Neural progenitor cell (in vitro differentiated cells): ENCODE results near the gene HSPA12A. TPM values are rescaled to one million over a fixed set of nuclear protein-coding genes. Genes with fewer than 3 reads are reported as not detected.

Experiments
- DNase-seq: peaks from one replicate; pipeline ENCODE4 v3.0.0-alpha.2; 2016; ENCODE audit warnings: low spot score
- H2AFZ ChIP-seq: fragments of 200-600 bp; sonication (generic); replicated peaks from 2 replicates; pipeline ENCODE4 v1.6.1; 2016; ENCODE audit warnings: antibody characterized with exemption
- H3F3A ChIP-seq: fragments of 200-600 bp; sonication (generic); 2 replicates; pipeline ENCODE4 v1.6.1; 2016; ENCODE audit warnings: antibody characterized with exemption, low read depth
- H3K27ac ChIP-seq: fragments of 200-600 bp; sonication (generic); 2 replicates; pipeline ENCODE4 v1.5.1; 2016; ENCODE audit warnings: mild to moderate bottlenecking
- H3K27me3 ChIP-seq: fragments of 200-600 bp; sonication (generic); 2 replicates; pipeline ENCODE4 v1.6.1; 2016; ENCODE audit warnings: mild to moderate bottlenecking, moderate library complexity
- H3K36me3 ChIP-seq: fragments of 200-600 bp; sonication (generic); 2 replicates; pipeline ENCODE4 v1.5.1; 2016
- H3K4me1 ChIP-seq: fragments of 200-600 bp; sonication (generic); 2 replicates; pipeline ENCODE4 v1.6.1; 2016; ENCODE audit warnings: mixed run types
- H3K4me2 ChIP-seq: fragments of 200-600 bp; sonication (generic); 2 replicates; pipeline ENCODE4 v1.6.1; 2016
- H3K4me3 ChIP-seq: fragments of 200-600 bp; sonication (generic); 2 replicates; pipeline ENCODE4 v1.5.1; 2016
- H3K79me2 ChIP-seq: fragments of 200-600 bp; sonication (generic); 2 replicates; pipeline ENCODE4 v1.6.1; 2016; ENCODE audit warnings: low read depth
- H3K9ac ChIP-seq: fragments of 200-600 bp; sonication (generic); 2 replicates; pipeline ENCODE4 v1.6.1; 2016
- H3K9me3 ChIP-seq: fragments of 200-600 bp; sonication (generic); 2 replicates; pipeline ENCODE4 v1.5.1; 2016; ENCODE audit warnings: low read depth
- H4K20me1 ChIP-seq: fragments of 200-600 bp; sonication (generic); 2 replicates; pipeline ENCODE4 v1.6.1; 2016; ENCODE audit warnings: low read depth
- H3K27ac Mint-ChIP-seq: 3 replicates; pipeline ENCODE4 v1.8.0; 2021; ENCODE audit warnings: mixed read lengths
- H3K27me3 Mint-ChIP-seq: 2 replicates; pipeline ENCODE4 v1.8.0; 2022; ENCODE audit warnings: low read depth, mild to moderate bottlenecking, inconsistent platforms, moderate library complexity, mixed read lengths; ENCODE audit not compliant: insufficient read depth
- H3K36me3 Mint-ChIP-seq: 3 replicates; pipeline ENCODE4 v1.8.0; 2021; ENCODE audit warnings: mixed read lengths
- H3K4me1 Mint-ChIP-seq: 3 replicates; pipeline ENCODE4 v1.8.0; 2021; ENCODE audit warnings: mixed read lengths
- H3K4me3 Mint-ChIP-seq: 3 replicates; pipeline ENCODE4 v1.8.0; 2021; ENCODE audit warnings: mild to moderate bottlenecking, moderate library complexity, mixed read lengths
- H3K9me3 Mint-ChIP-seq: 3 replicates; pipeline ENCODE4 v1.8.0; 2020; ENCODE audit warnings: mixed read lengths
- CTCF ChIP-seq: fragments of 200-600 bp; sonication (generic); IDR thresholded peaks from 2 replicates; pipeline ENCODE4 v1.5.1; 2017; ENCODE audit warnings: antibody characterized with exemption, mild to moderate bottlenecking
- EZH2 ChIP-seq: fragments of 200-600 bp; sonication (generic); IDR thresholded peaks from 2 replicates; pipeline ENCODE4 v1.6.1; 2017; ENCODE audit warnings: antibody characterized with exemption, mild to moderate bottlenecking, moderate library complexity
- EZH2phosphoT487 ChIP-seq: fragments of 200-600 bp; sonication (generic); IDR thresholded peaks from 2 replicates; pipeline ENCODE4 v1.6.1; 2017; ENCODE audit warnings: antibody characterized with exemption
- total RNA-seq: library from RNA; depleted of rRNA; stranded (reverse); fragments of >200 nt; gene quantifications from 2 replicates; pipeline ENCODE4 v1.2.3, GENCODE V29; 2015; ENCODE audit warnings: low replicate concordance

HSPA12A gene
- total RNA-seq, 1 donor from 2014 or later, result 5.6 TPM

- no peaks in the 10 kb centered on the region for H3K36me3 Mint-ChIP-seq
- H3K9me3 Mint-ChIP-seq, result peaks cover 2% of the 10 kb centered on the region
- no peak overlapping the region for H3K9ac ChIP-seq
- H3K4me2 ChIP-seq, result no peak overlapping the region
- peak overlapping the region; percentile 73 for H3K27ac Mint-ChIP-seq
- TF ChIP-seq EZH2phosphoT487 (no peak), CTCF (no peak), EZH2 (no peak)
- H3K27ac ChIP-seq, result no peak overlapping the region
- peaks cover 7% of the 10 kb centered on the region for H3K27me3 ChIP-seq
- H3K79me2 ChIP-seq, result no peaks in the 10 kb centered on the region
- no peak overlapping the region for H2AFZ ChIP-seq
- DNase-seq, result no peak
- peaks cover 25% of the 10 kb centered on the region for H3K4me1 Mint-ChIP-seq
- H3K36me3 ChIP-seq, result no peaks in the 10 kb centered on the region
- H3K27me3 Mint-ChIP-seq, result no peaks in the 10 kb centered on the region
- no peak overlapping the region for H3K4me3 Mint-ChIP-seq
- peaks cover 4% of the 10 kb centered on the region for H3F3A ChIP-seq
- peaks cover 22% of the 10 kb centered on the region for H3K4me1 ChIP-seq
- H3K4me3 ChIP-seq, result no peak overlapping the region
- no peaks in the 10 kb centered on the region for H3K9me3 ChIP-seq
- no peaks in the 10 kb centered on the region for H4K20me1 ChIP-seq
Observed at GRCh38 chr10:116699049-116699448, 43.3 kb downstream of the HSPA12A start.

GRCh38 chr10:116698364-116698763 is 44.0 kb downstream of the HSPA12A start:
- H4K20me1 ChIP-seq, result no peaks in the 10 kb centered on the region
- Mint-ChIP-seq H3K4me3 (no peak overlapping the region), H3K4me1 (peaks cover 28% of the 10 kb centered on the region), H3K27me3 (no peaks in the 10 kb centered on the region), H3K9me3 (peaks cover 2% of the 10 kb centered on the region), H3K36me3 (no peaks in the 10 kb centered on the region), H3K27ac (no peak overlapping the region)
- no peaks in the 10 kb centered on the region for H3K36me3 ChIP-seq
- H3K4me2 ChIP-seq, result no peak overlapping the region
- H3K4me3 ChIP-seq, result no peak overlapping the region
- H3K79me2 ChIP-seq, result no peaks in the 10 kb centered on the region
- TF ChIP-seq CTCF, result no peak
- TF ChIP-seq EZH2phosphoT487, result no peak
- no peak for TF ChIP-seq EZH2
- no peak for DNase-seq
- H3K4me1 ChIP-seq, result peaks cover 22% of the 10 kb centered on the region
- no peak overlapping the region for H3K9ac ChIP-seq
- no peak overlapping the region for H3K27ac ChIP-seq
- H3F3A ChIP-seq, result peaks cover 4% of the 10 kb centered on the region
- H2AFZ ChIP-seq, result no peak overlapping the region
- peaks cover 7% of the 10 kb centered on the region for H3K27me3 ChIP-seq
- H3K9me3 ChIP-seq, result no peaks in the 10 kb centered on the region

GRCh38 chr10:116697816-116698215 is 44.5 kb downstream of the HSPA12A start:
- no peak for DNase-seq
- no peaks in the 10 kb centered on the region for H4K20me1 ChIP-seq
- H3K4me3 Mint-ChIP-seq, result no peak overlapping the region
- H3K36me3 ChIP-seq, result no peaks in the 10 kb centered on the region
- H3F3A ChIP-seq, result peaks cover 4% of the 10 kb centered on the region
- H3K36me3 Mint-ChIP-seq, result no peaks in the 10 kb centered on the region
- H3K4me1 ChIP-seq, result peaks cover 22% of the 10 kb centered on the region
- H3K27me3 ChIP-seq, result peaks cover 12% of the 10 kb centered on the region
- H3K4me2 ChIP-seq, result no peak overlapping the region
- no peak overlapping the region for H2AFZ ChIP-seq
- H3K9ac ChIP-seq, result no peak overlapping the region
- no peaks in the 10 kb centered on the region for H3K27me3 Mint-ChIP-seq
- no peaks in the 10 kb centered on the region for H3K9me3 ChIP-seq
- no peak overlapping the region for H3K4me3 ChIP-seq
- peaks cover 28% of the 10 kb centered on the region for H3K4me1 Mint-ChIP-seq
- peaks cover 2% of the 10 kb centered on the region for H3K9me3 Mint-ChIP-seq
- H3K79me2 ChIP-seq, result no peaks in the 10 kb centered on the region
- TF ChIP-seq EZH2 (no peak), EZH2phosphoT487 (no peak), CTCF (no peak)
- H3K27ac Mint-ChIP-seq, result no peak overlapping the region
- no peak overlapping the region for H3K27ac ChIP-seq
